Measurements from ENCODE around the gene RPS14.
"Not testable (repeated sequence)": the region's sequence is repeated elsewhere in the genome, so short reads cannot be mapped to it uniquely, and the experiment has no call there.

The RPS14 gene

GRCh38 chr5:150485693-150486401 lies 36.3 kb upstream of the RPS14 start:
- TF ChIP-seq, protein P1, sequence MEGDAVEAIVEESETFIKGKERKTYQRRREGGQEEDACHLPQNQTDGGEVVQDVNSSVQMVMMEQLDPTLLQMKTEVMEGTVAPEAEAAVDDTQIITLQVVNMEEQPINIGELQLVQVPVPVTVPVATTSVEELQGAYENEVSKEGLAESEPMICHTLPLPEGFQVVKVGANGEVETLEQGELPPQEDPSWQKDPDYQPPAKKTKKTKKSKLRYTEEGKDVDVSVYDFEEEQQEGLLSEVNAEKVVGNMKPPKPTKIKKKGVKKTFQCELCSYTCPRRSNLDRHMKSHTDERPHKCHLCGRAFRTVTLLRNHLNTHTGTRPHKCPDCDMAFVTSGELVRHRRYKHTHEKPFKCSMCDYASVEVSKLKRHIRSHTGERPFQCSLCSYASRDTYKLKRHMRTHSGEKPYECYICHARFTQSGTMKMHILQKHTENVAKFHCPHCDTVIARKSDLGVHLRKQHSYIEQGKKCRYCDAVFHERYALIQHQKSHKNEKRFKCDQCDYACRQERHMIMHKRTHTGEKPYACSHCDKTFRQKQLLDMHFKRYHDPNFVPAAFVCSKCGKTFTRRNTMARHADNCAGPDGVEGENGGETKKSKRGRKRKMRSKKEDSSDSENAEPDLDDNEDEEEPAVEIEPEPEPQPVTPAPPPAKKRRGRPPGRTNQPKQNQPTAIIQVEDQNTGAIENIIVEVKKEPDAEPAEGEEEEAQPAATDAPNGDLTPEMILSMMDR (IDR thresholded peaks at IDR 0.05; ENCODE audit: unreplicated experiment in 3 of 3) = no peak
- H3K27ac Mint-ChIP-seq = peak overlapping the region in 1 of 3 experiments; percentile 97
- H3K9me3 Mint-ChIP-seq = no peaks in the 10 kb centered on the region
- peak overlapping the region; percentile 83 to 96 (median 90) for H3K4me3 Mint-ChIP-seq
- H3K36me3 Mint-ChIP-seq (ENCODE audit: low read depth) = no peaks in the 10 kb centered on the region
- peaks cover 40% of the 10 kb centered on the region for H3K4me1 Mint-ChIP-seq
- no peaks in the 10 kb centered on the region for H3K27me3 Mint-ChIP-seq (ENCODE audit: low read depth)

DNA sequence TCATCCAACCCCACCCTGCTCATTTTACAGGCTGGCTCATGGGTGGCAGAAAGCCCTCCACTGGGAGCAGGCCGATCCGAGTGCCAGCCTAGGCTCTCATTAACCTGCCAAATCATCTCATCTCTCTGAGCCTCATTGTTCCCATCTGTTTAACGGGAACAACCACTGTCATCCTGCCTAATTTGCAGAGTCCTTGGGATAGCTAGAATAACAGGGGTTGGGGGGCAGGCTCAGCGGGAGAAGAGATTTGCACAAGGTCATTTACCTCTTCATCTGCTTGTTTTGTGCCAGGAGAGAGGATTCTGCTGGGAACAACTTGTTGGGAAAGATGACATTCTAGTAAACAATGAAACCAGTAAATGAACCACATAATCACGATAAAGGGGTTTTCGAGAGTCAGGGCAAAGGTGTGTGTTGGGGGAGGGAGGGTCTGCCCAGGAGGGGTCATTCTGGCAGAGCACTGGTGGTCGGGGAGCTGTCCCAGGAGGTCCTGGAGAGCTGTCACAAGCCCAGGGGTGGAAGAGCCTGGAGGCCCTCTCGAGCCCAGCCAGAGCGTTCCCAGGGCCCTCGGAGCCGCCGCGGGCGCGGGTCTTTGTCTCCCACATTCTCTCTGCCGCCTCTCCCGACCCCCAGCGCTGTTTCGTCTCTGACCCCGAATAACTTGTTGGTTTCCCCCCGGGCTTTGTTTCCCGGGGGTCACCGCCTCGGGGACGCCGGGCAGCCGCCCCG lies 35.6 kb upstream of the RPS14 start:
- peak overlapping the region; percentile 83 to 96 (median 90) for H3K4me3 Mint-ChIP-seq

DNA sequence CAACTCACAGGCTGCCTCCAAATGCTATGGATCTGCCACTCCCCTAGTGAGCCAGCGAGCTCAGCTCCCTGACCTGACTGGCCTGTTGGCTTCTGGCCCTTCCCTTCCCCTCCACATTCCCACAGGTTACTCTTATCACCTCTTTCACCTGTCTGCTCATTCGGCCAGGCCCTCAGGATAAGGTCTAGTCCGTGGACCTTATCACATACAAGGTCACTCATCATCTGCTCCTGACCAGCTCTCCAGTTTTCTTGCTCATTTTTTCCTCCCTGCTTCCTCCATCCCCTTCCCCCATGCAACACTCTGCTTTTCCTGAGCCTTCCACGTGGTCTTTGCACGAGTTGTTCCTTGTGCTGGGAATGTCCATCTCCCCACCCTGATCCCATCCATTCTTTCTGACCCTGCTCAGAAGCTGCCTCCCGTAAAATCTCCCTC lies 32.5 kb upstream of the RPS14 start:
- no peak overlapping the region for H3K27ac Mint-ChIP-seq

More for the DNA sequence above, 35.6 kb upstream of the RPS14 start:
- TF ChIP-seq, protein P1 (IDR thresholded peaks at IDR 0.05; ENCODE audit: unreplicated experiment in 3 of 3) = no peak
- Mint-ChIP-seq H3K4me1 (peaks cover 33% of the 10 kb centered on the region), H3K9me3 (no peaks in the 10 kb centered on the region), H3K27ac (peak overlapping the region; percentile 80 to 98 (median 97)), H3K36me3 (ENCODE audit: low read depth) (no peaks in the 10 kb centered on the region), H3K27me3 (ENCODE audit: low read depth) (no peaks in the 10 kb centered on the region)

GRCh38 chr5:150481708-150481965 lies 32.1 kb upstream of the RPS14 start:
- Mint-ChIP-seq H3K4me3 (no peak overlapping the region), H3K27ac (peak overlapping the region in 1 of 3 experiments; percentile 23), H3K36me3 (ENCODE audit: low read depth) (no peaks in the 10 kb centered on the region), H3K9me3 (no peaks in the 10 kb centered on the region), H3K27me3 (ENCODE audit: low read depth) (no peaks in the 10 kb centered on the region), H3K4me1 (no peaks in the 10 kb centered on the region)
- TF ChIP-seq, protein P1 (IDR thresholded peaks at IDR 0.05; ENCODE audit: unreplicated experiment in 3 of 3) = no peak

More for the DNA sequence above, 32.5 kb upstream of the RPS14 start:
- Mint-ChIP-seq H3K9me3 (no peaks in the 10 kb centered on the region), H3K36me3 (ENCODE audit: low read depth) (no peaks in the 10 kb centered on the region), H3K4me1 (peaks cover 1% of the 10 kb centered on the region), H3K27me3 (ENCODE audit: low read depth) (no peaks in the 10 kb centered on the region), H3K4me3 (peak overlapping the region in 1 of 3 experiments; percentile 1)
- TF ChIP-seq, protein P1 (IDR thresholded peaks at IDR 0.05; ENCODE audit: unreplicated experiment in 3 of 3) = no peak

- no peaks in the 10 kb centered on the region for H3K4me1 Mint-ChIP-seq
- H3K27ac Mint-ChIP-seq = peak overlapping the region in 1 of 3 experiments; percentile 12
- TF ChIP-seq, protein P1 (IDR thresholded peaks at IDR 0.05; ENCODE audit: unreplicated experiment in 3 of 3) = no peak
- H3K4me3 Mint-ChIP-seq = no peak overlapping the region
- H3K9me3 Mint-ChIP-seq = no peaks in the 10 kb centered on the region
- H3K36me3 Mint-ChIP-seq (ENCODE audit: low read depth) = no peaks in the 10 kb centered on the region
- no peaks in the 10 kb centered on the region for H3K27me3 Mint-ChIP-seq (ENCODE audit: low read depth)
Observed at GRCh38 chr5:150479416-150479815, 29.9 kb upstream of the RPS14 start.

GRCh38 chr5:150476568-150476967 lies 27.0 kb upstream of the RPS14 start:
- H3K9me3 Mint-ChIP-seq; H3K36me3 Mint-ChIP-seq (ENCODE audit: low read depth); H3K27ac Mint-ChIP-seq; H3K4me1 Mint-ChIP-seq; H3K27me3 Mint-ChIP-seq (ENCODE audit: low read depth); H3K4me3 Mint-ChIP-seq: not testable (repeated sequence)

Measured in nephron (organoid).